Lower leg skin (tissue), 3 donors: ENCODE measurements around the gene VPS13D.

Experiments
- POLR2A ChIP-seq, 2 donors: fragments of 450-650 bp; IDR thresholded peaks; one replicate each; pipeline ENCODE4 v1.6.1; 2016 to 2017; ENCODE audit warnings: antibody characterized with exemption in 2 of 2, mild to moderate bottlenecking in 1 of 2, moderate library complexity in 1 of 2
- TF ChIP-seq, protein P1 (sequence below), 3 donors: fragments of 450-650 bp; IDR thresholded peaks; one replicate each; pipeline ENCODE4 v1.5.1; 2016; ENCODE audit warnings: antibody characterized with exemption in 3 of 3, mild to moderate bottlenecking in 3 of 3, moderate library complexity in 2 of 3

DNA sequence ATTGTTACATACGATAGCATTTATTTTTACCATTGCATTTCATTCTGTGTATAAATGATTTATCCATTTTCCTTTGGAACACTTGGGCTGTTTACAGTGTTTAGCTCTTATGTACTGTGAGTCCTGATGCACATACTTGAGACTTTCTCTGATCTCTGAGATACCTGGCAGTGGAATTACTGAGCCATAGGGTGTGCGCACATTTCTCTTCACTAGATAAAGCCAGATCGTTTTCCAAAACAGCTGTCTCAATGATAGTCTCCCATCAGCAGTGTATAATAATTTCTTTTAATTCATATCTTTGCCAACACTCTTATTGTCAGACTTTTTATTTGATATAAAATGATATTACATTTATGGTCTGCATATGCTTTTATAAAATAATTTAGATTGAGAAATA lies 66.2 kb downstream of the VPS13D start:
- TF ChIP-seq, protein P1, sequence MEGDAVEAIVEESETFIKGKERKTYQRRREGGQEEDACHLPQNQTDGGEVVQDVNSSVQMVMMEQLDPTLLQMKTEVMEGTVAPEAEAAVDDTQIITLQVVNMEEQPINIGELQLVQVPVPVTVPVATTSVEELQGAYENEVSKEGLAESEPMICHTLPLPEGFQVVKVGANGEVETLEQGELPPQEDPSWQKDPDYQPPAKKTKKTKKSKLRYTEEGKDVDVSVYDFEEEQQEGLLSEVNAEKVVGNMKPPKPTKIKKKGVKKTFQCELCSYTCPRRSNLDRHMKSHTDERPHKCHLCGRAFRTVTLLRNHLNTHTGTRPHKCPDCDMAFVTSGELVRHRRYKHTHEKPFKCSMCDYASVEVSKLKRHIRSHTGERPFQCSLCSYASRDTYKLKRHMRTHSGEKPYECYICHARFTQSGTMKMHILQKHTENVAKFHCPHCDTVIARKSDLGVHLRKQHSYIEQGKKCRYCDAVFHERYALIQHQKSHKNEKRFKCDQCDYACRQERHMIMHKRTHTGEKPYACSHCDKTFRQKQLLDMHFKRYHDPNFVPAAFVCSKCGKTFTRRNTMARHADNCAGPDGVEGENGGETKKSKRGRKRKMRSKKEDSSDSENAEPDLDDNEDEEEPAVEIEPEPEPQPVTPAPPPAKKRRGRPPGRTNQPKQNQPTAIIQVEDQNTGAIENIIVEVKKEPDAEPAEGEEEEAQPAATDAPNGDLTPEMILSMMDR (IDR thresholded peaks at IDR 0.05), result no peak
- TF ChIP-seq POLR2A (IDR thresholded peaks at IDR 0.05), result no peak
